OCI-LY7 (cell line): ENCODE measurements around the gene SNAPC4. TPM values are rescaled to one million over a fixed set of nuclear protein-coding genes. Genes with fewer than 3 reads are reported as not detected.
A peak's percentile ranks its signal among the peaks of the same experiment; 100 is the strongest.

Experiments used
- BruUV-seq: library from RNA; stranded (reverse); fragments of 400-500 nt; replicated peaks from 2 replicates; lab custom pipeline; 2021; lab: Mats Ljungman, UMichigan
- CTCF ChIA-PET: fragments of 300-600 bp; sonication (Branson Sonifier 250); formaldehyde crosslinking; loops from one replicate; lab custom pipeline; 2022; ENCODE audit warnings: antibody characterized with exemption; ENCODE audit not compliant: unreplicated experiment; lab: Charles Lee
- POLR2A ChIA-PET: fragments of 300-600 bp; sonication (Branson Sonifier 250); formaldehyde crosslinking; loops from one replicate; lab custom pipeline; 2022; ENCODE audit warnings: antibody characterized with exemption; lab: Charles Lee
- DNase-seq: peaks from one replicate; pipeline ENCODE4 v3.0.0-alpha.2; 2015; ENCODE audit warnings: low spot score
- H2AFZ ChIP-seq: fragments of 200-600 bp; sonication (generic), shearing (Covaris generic); 2 replicates; pipeline ENCODE4 v1.6.1; 2014; ENCODE audit warnings: mild to moderate bottlenecking, antibody characterized with exemption, low read length, moderate library complexity
- H3K27ac ChIP-seq: fragments of 200-600 bp; sonication (generic); 2 replicates; pipeline ENCODE4 v1.5.1; 2014; ENCODE audit warnings: mixed run types, low read depth, mild to moderate bottlenecking, moderate library complexity, low read length, inconsistent platforms; ENCODE audit not compliant: poor library complexity, severe bottlenecking
- H3K36me3 ChIP-seq: fragments of 200-600 bp; sonication (generic); 2 replicates; pipeline ENCODE4 v1.6.1; 2014; ENCODE audit warnings: mild to moderate bottlenecking, antibody characterized with exemption, low read length, moderate library complexity, mixed read lengths; ENCODE audit not compliant: insufficient read depth
- H3K4me1 ChIP-seq: fragments of 200-600 bp; sonication (generic); 2 replicates; pipeline ENCODE4 v1.5.1; 2014; ENCODE audit warnings: mild to moderate bottlenecking, low read length; ENCODE audit not compliant: insufficient read depth, poor library complexity, severe bottlenecking
- H3K4me2 ChIP-seq: fragments of 200-600 bp; sonication (generic); 2 replicates; pipeline ENCODE4 v1.6.1; 2014; ENCODE audit warnings: mild to moderate bottlenecking, low read length
- H3K4me3 ChIP-seq: fragments of 200-600 bp; sonication (generic); 2 replicates; pipeline ENCODE4 v1.5.1; 2014; ENCODE audit warnings: mild to moderate bottlenecking, low read depth, low read length; ENCODE audit not compliant: poor library complexity, severe bottlenecking
- H3K79me2 ChIP-seq: fragments of 200-600 bp; sonication (generic); 2 replicates; pipeline ENCODE4 v1.6.1; 2016; ENCODE audit warnings: low read depth, mild to moderate bottlenecking, low read length, moderate library complexity, mixed read lengths; ENCODE audit not compliant: insufficient read depth
- H3K9me2 ChIP-seq: fragments of 200-600 bp; sonication (generic); 2 replicates; pipeline ENCODE4 v1.6.1; 2016; ENCODE audit warnings: mild to moderate bottlenecking, low read length, mixed read lengths; ENCODE audit not compliant: insufficient read depth
- H3K9me3 ChIP-seq: fragments of 200-600 bp; sonication (generic); 2 replicates; pipeline ENCODE4 v1.6.1; 2014; ENCODE audit warnings: mild to moderate bottlenecking, mixed run types, low read length, mixed read lengths
- H4K20me1 ChIP-seq: fragments of 200-600 bp; sonication (generic); 2 replicates; pipeline ENCODE4 v1.6.1; 2014; ENCODE audit warnings: mild to moderate bottlenecking, antibody characterized with exemption, low read length, moderate library complexity, mixed read lengths; ENCODE audit not compliant: insufficient read depth
- CTCF ChIP-seq: fragments of 200-600 bp; sonication (generic); conservative IDR thresholded peaks from 2 replicates; pipeline ENCODE4 v1.5.1; 2014; ENCODE audit warnings: mild to moderate bottlenecking, antibody characterized with exemption, low read length, moderate library complexity, mixed read lengths
- EZH2phosphoT487 ChIP-seq: fragments of 200-600 bp; sonication (generic); IDR thresholded peaks from 2 replicates; pipeline ENCODE4 v1.6.1; 2018; ENCODE audit warnings: low read depth, borderline replicate concordance, mild to moderate bottlenecking, mixed run types, antibody characterized with exemption, low read length, moderate library complexity, mixed read lengths
- intact Hi-C: fragments of 100-400 bp; cut with micrococcal nuclease; formaldehyde crosslinking; loops from one replicate; pipeline ENCODE4 v1.10.0; 2022; ENCODE audit not compliant: unreplicated experiment
- total RNA-seq, 2 experiments: library from RNA; depleted of rRNA in 1 of 2; stranded (reverse); fragments of >200 nt in 1 of 2; shearing (Covaris generic) in 1 of 2; gene quantifications; 2 replicates each; pipeline ENCODE4 v1.2.3, GENCODE V29; 2014 to 2022

Gene SNAPC4
- total RNA-seq, 2 experiments from 2014 or later = 13.4 to 16.8 TPM

DNA sequence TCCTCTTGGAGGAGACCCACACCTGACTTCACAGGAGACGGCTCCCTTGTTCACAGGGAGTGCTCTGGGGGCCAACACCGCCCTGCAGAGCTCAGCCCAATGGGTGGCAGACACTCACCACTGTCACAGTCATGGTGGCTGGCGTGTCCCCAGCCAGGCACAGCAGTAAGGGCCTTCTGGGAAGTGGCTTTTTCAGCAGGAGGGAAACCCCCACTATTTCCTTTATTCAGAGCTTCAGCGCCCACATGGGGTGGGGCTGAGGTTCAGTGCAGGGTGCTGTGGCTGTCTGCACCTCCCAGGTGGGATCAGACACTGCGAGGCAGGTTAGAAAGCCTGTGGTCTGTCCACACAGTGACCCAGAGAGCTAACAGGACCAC is 3.6 kb upstream of the SNAPC4 start:
- CTCF ChIA-PET = no interaction called here
- DNase-seq = no peak
- TF ChIP-seq EZH2phosphoT487 (no peak), CTCF (no peak)
- H3K9me2 ChIP-seq = no peaks in the 10 kb centered on the region
- no peak overlapping the region for H2AFZ ChIP-seq
- H3K27ac ChIP-seq = no peak overlapping the region
- POLR2A ChIA-PET = no interaction called here
- no peaks in the 10 kb centered on the region for H3K9me3 ChIP-seq
- H3K4me2 ChIP-seq = no peak overlapping the region
- peaks cover 10% of the 10 kb centered on the region; the same call in 1 of the 2 replicates for H4K20me1 ChIP-seq
- H3K36me3 ChIP-seq = peaks cover 73% of the 10 kb centered on the region
- no TSS peak for BruUV-seq
- H3K4me1 ChIP-seq = peaks cover 27% of the 10 kb centered on the region
- intact Hi-C loops = no loop called here
- H3K4me3 ChIP-seq = no peak overlapping the region
- H3K79me2 ChIP-seq = peaks cover 23% of the 10 kb centered on the region

DNA sequence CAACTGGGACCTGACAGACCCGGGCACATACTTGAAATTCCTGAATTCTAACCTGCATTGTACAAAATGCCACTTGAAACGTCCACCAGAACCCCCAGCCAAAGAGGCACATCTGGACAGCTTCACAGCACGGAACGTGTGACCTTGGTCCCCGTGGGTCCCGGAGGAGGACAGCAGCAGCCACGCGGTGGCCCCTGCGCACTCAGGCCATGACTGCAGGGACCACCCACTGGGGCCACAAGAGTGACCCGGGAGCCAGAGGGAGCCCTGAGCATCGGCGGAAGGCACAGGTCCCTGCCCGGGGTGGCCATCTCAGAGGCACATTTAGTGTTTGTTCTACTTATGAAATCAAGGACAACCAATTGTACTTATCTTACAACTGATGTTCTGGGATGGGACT is 2.1 kb upstream of the SNAPC4 start:
- no peak for TF ChIP-seq EZH2phosphoT487
- TF ChIP-seq CTCF = no peak
- H2AFZ ChIP-seq = no peak overlapping the region
- peaks cover 26% of the 10 kb centered on the region for H3K4me1 ChIP-seq
- H3K36me3 ChIP-seq = peaks cover 73% of the 10 kb centered on the region
- peaks cover 10% of the 10 kb centered on the region; the same call in 1 of the 2 replicates for H4K20me1 ChIP-seq
- ChIA-PET POLR2A (interaction anchor here (1.3 kb wide), 1 partner anchor 9 kb away, joined by 3 read pairs; no protein-coding TSS in a partner anchor), CTCF (no interaction called here)
- H3K27ac ChIP-seq = no peak overlapping the region
- no peaks in the 10 kb centered on the region for H3K9me2 ChIP-seq
- H3K4me2 ChIP-seq = no peak overlapping the region
- peaks cover 23% of the 10 kb centered on the region for H3K79me2 ChIP-seq
- intact Hi-C loops = no loop called here
- no peak for DNase-seq
- TSS peak; percentile 59 for BruUV-seq
- H3K9me3 ChIP-seq = no peaks in the 10 kb centered on the region
- no peak overlapping the region for H3K4me3 ChIP-seq

- DNase-seq = no peak
- intact Hi-C loops = no loop called here
- CTCF ChIA-PET = interaction anchor here (0.7 kb wide), 1 partner anchor 63 kb away, joined by 3 read pairs; no protein-coding TSS in a partner anchor
- no peak overlapping the region for H2AFZ ChIP-seq
- H3K36me3 ChIP-seq = peaks cover 73% of the 10 kb centered on the region
- POLR2A ChIA-PET = interaction anchor here (1.2 to 1.3 kb wide), 2 partner anchors 8 to 10 kb away, joined by 3 to 4 read pairs; partner anchors contain the start of genes ENTR1 and PMPCA
- no peaks in the 10 kb centered on the region for H3K9me2 ChIP-seq
- H4K20me1 ChIP-seq = peaks cover 10% of the 10 kb centered on the region; the same call in 1 of the 2 replicates
- H3K4me1 ChIP-seq = peaks cover 26% of the 10 kb centered on the region
- TF ChIP-seq CTCF (no peak), EZH2phosphoT487 (no peak)
- no peak overlapping the region for H3K4me2 ChIP-seq
- no peaks in the 10 kb centered on the region for H3K9me3 ChIP-seq
- no peak overlapping the region for H3K27ac ChIP-seq
- no peak overlapping the region for H3K4me3 ChIP-seq
- no TSS peak for BruUV-seq
- peaks cover 23% of the 10 kb centered on the region for H3K79me2 ChIP-seq
Measured at GRCh38 chr9:136401173-136401922, 1.4 kb upstream of the SNAPC4 start.
